Measurements from ENCODE around the gene PPARG.
"Not testable (repeated sequence)": the region's sequence is repeated elsewhere in the genome, so short reads cannot be mapped to it uniquely, and the experiment has no call there.

The PPARG gene

GRCh38 chr3:12279591-12280326 is 9.1 kb upstream of the PPARG start:
- no peak for DNase-seq

DNA sequence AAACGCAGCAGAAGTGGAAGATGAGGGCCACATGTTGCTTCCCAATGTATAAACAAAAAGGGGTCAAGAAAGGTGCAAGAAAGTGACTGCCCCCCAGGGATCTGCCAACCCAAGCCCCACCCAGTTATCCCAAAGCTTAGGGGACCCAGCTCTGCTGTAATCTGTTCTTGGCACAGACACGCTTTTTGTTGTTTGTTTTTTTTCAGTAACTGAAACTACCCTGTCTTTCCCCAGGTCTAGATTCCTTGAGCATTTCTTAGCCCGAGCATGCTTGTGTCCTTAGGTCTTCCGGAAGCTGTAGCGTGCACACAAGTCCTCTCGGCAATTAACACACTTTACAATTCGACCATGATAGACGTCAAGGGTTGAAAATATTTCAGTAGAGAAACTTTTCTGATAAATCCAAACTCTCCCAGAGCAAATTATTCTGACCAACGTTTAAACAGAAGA is 8.5 kb upstream of the PPARG start:
- no peak for DNase-seq

GRCh38 chr3:12284591-12284990 is 4.3 kb upstream of the PPARG start:
- no peak for DNase-seq

- DNase-seq: no peak
Measured at GRCh38 chr3:12285003-12285555, 3.8 kb upstream of the PPARG start.

DNA sequence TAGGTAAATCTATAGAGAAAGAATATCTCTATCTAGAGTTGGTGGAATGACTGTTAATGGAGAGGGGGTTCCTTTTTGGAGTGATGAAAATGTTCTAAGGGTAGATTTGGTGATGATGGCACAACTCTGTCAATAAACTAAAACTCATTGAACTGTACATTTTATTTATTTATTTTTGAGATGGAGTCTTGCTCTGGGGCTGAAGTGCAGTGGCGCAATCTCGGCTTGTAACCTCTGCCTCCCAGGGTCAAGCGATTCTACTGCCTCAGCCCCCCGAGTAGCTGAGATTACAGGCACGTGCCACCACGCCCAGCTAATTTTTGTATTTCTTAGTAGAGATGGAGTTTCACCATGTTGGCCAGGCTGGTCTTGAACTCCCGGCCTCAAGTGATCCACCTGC is 3.1 kb upstream of the PPARG start:
- DNase-seq: not testable (repeated sequence)

- DNase-seq: no peak
Measured at GRCh38 chr3:12286504-12286903, 2.4 kb upstream of the PPARG start.

GRCh38 chr3:12286927-12287726 is 1.7 kb upstream of the PPARG start:
- no peak for DNase-seq

DNA sequence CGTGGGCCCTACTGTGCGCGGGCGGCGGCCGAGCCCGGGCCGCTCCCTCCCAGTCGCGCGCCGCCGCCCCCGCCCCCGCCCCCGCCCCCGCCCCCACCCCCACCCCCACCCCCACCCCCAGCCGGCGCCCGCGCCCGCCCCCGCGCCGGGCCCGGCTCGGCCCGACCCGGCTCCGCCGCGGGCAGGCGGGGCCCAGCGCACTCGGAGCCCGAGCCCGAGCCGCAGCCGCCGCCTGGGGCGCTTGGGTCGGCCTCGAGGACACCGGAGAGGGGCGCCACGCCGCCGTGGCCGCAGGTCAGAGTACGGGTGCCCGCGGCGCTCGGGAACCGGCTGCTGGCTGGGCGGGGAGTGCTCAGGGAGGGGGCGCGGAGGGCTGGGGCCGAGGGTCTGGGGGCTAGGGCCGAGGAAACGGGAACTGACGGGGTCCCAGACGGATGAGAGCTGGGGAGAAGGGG is 1.1 kb upstream of the PPARG start:
- no peak for DNase-seq

DNA sequence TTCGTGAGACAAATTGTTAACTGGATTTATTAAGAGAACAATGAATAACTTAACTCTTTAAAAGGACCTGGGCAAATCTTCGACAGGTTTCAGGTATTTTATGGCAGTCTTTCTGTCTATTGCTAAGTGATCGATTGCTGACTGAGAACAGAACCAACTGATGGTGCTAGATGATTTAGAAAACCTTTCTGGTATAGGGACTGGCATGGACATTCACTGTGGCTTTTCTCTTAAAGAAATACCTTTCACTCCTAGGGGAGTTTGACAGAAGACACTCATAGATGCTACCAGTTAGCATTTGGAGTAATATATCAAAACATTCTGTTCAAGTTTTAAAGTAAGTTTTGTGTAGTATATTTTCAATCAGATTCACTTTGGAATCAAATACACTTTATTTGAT is 654 bp downstream of the PPARG start:
- no peak for DNase-seq

- no peak for DNase-seq
Measured at GRCh38 chr3:12292770-12293169, 3.9 kb downstream of the PPARG start.

- DNase-seq: no peak
Measured at GRCh38 chr3:12294885-12295580, 6.2 kb downstream of the PPARG start.

- no peak for DNase-seq
Measured at GRCh38 chr3:12296511-12296910, 7.6 kb downstream of the PPARG start.

DNA sequence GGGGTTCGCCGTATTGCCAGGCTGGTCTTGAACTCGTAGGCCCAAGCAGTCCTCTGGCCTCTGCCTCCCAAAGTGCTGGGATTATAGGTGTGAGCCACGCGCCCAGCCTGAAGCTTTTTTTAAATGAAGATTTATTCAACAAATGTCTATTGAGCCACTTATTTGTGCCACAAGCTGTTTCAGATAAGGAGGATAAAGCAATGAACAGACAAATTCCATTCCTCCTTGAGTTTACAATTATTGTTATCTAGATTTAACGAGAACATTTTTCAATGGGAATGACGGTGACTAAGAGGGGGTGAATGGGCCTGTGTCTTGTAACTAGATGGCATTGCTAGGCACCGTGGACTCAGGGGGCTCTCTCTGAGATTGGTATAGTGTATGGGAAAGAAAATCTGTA is 10.2 kb downstream of the PPARG start:
- DNase-seq: no peak

DNA sequence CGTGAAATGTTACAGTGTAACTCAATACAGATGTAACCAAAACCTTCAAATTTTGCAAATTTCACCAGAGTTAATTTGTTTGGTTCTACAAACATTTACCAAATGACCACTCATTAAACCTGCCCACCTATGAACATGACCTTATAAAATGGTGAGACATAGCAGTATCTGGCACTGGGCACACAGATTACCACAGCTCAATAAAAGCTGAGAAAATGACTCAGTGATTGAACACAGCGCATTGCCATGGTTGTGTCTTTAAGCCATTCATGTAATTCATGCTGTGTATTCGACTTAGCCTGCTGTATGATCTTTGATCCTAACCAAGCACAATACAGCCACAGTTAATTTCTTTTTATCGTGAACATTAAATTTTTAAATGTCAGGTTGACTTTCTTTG is 11.3 kb downstream of the PPARG start:
- DNase-seq: no peak

GRCh38 chr3:12301031-12301430 is 12.2 kb downstream of the PPARG start:
- DNase-seq: no peak

DNA sequence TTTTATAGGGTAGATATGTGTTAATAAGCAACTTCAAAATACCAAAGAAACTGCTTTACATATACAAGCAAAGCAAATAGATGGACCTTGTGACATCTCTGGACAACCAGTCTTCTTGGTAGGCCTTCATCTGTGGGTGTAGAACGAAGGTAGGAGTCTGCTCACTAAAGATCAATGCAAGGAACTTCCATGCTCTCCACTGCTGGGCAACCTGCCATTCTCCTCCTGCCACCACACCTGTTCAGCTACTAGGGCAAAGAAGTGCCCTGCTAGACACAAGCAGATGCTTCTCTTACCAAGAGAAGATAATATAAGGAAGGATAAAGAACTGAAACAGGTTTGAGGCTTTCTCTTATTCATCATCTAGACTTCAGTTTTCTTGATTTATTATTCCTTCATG is 12.6 kb downstream of the PPARG start:
- no peak for DNase-seq

DNA sequence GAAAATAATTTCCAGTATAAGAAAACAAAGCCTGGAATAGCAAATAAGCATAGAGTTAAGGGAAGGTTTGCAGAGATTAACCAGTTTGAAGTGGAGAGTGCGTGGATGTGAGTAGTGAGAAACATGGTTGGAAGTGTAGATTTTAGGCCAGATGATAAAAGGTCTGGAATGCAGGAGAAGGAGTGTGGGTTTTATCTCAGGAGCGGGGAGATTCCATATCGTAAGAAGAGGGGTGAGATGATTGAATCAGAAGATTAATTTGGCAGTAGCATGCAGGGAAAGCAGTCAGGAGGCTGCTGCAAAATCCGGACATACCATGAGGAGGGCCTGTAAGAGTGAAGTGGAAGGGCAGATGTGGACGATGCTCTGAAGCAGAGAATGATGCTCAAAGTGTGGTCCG is 13.7 kb downstream of the PPARG start:
- no peak for DNase-seq

DNA sequence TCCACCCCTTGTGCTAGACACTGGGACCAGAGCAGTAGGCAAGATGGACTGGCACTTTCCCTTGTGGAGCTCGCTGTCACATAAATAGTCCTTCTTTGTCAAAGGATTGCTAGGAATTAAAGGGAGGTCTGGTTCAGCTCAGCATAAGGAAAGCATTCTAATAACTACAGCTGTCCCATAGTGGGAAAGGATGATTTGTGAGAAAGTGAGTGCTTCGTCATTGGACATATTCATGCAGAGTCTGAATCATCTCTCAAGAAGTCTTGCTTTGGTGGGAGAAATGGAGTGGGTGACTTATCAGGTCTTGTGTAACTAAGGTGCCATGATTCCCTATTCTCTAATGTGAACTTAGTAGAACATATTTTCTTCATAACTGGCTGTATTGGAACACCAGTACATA is 14.7 kb downstream of the PPARG start:
- no peak for DNase-seq

GRCh38 chr3:12303993-12304392 is 15.1 kb downstream of the PPARG start:
- DNase-seq: peak; percentile 32

DNA sequence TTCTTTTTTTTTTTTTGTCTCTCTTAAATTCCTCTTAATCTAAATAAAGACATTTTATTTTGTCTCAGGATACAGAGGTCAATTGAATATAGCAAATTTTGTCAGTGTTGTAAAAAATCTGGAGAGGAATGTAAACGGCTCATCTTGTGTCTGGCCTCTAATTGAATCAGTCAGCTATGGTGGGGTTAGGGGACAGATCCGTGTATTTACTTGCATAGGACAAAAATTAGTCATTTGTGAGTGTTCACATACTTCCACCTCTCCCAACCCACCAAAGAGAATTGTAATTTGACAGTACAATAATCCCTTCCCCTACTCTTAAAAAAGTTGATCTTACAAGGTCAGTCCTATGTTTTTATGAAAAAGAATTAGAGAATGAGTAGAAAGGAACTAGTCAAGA is 18.3 kb downstream of the PPARG start:
- no peak for DNase-seq

DNA sequence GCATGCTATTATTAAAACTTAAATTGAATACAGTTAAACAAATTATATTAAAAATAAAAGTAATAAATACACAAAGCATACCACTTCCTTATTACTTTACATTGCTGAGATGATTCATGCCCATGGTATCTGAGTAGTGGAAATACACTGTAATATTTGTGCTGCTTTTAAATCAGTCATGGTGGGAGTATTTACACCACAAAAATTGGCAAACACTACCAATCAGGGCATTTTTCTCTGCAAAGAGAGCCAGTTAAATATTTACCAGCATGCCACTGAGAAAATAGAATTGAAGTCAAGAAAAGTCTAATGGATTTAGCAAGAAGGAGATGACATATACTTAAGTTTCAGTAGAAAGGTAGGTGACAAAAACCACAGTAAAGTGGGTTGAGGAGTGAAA is 19.6 kb downstream of the PPARG start:
- no peak for DNase-seq

GRCh38 chr3:12309716-12310115 is 20.8 kb downstream of the PPARG start:
- DNase-seq: no peak

- DNase-seq: no peak
Measured at GRCh38 chr3:12312010-12312409, 23.1 kb downstream of the PPARG start.

Measured in OCI-M1 (cell line).